Brain microvascular endothelial cell (primary cell): ENCODE measurements around the gene LRRFIP2.
A peak's percentile ranks its signal among the peaks of the same experiment; 100 is the strongest.

Experiments used
- DNase-seq: peaks from one replicate; pipeline ENCODE4 v3.0.0-alpha.2; 2020
- H3K27ac ChIP-seq: fragments of 250-450 bp; sonication (Bioruptor Pico); 2 replicates; pipeline ENCODE4 v1.5.1; 2020; ENCODE audit warnings: mild to moderate bottlenecking, moderate library complexity
- H3K27me3 ChIP-seq: fragments of 250-450 bp; sonication (Bioruptor Pico); replicated peaks from 2 replicates; pipeline ENCODE4 v1.5.1; 2020; ENCODE audit warnings: mild to moderate bottlenecking
- H3K36me3 ChIP-seq: fragments of 250-450 bp; sonication (Bioruptor Pico); replicated peaks from 2 replicates; pipeline ENCODE4 v1.5.1; 2020; ENCODE audit warnings: mild to moderate bottlenecking
- H3K4me3 ChIP-seq: 2 replicates; pipeline ENCODE4 v1.5.1; 2011; ENCODE audit warnings: low read depth, mild to moderate bottlenecking, control low read depth, low read length, moderate library complexity
- in situ Hi-C: cut with HindIII; loops from 2 replicates; pipeline ENCODE4 v1.10.0; 2017; ENCODE audit warnings: low sequenced_read_pairs, low pct_ligation_motif_present
- TF ChIP-seq, protein P1 (sequence below): IDR thresholded peaks from 2 replicates; pipeline ENCODE4 v1.5.1; 2011; ENCODE audit warnings: low read depth, mild to moderate bottlenecking, moderate library complexity, low read length, control low read depth, inconsistent platforms; ENCODE audit errors: missing control alignments

LRRFIP2 gene

GRCh38 chr3:37194533-37194932, 20.2 kb upstream of the LRRFIP2 start:
- in situ Hi-C loops = no loop called here
- H3K4me3 ChIP-seq = no peak overlapping the region
- H3K27me3 ChIP-seq = no peaks in the 10 kb centered on the region
- H3K36me3 ChIP-seq = no peaks in the 10 kb centered on the region
- H3K27ac ChIP-seq = no peak overlapping the region
- no peak for DNase-seq
- TF ChIP-seq, protein P1, sequence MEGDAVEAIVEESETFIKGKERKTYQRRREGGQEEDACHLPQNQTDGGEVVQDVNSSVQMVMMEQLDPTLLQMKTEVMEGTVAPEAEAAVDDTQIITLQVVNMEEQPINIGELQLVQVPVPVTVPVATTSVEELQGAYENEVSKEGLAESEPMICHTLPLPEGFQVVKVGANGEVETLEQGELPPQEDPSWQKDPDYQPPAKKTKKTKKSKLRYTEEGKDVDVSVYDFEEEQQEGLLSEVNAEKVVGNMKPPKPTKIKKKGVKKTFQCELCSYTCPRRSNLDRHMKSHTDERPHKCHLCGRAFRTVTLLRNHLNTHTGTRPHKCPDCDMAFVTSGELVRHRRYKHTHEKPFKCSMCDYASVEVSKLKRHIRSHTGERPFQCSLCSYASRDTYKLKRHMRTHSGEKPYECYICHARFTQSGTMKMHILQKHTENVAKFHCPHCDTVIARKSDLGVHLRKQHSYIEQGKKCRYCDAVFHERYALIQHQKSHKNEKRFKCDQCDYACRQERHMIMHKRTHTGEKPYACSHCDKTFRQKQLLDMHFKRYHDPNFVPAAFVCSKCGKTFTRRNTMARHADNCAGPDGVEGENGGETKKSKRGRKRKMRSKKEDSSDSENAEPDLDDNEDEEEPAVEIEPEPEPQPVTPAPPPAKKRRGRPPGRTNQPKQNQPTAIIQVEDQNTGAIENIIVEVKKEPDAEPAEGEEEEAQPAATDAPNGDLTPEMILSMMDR = no peak

DNA sequence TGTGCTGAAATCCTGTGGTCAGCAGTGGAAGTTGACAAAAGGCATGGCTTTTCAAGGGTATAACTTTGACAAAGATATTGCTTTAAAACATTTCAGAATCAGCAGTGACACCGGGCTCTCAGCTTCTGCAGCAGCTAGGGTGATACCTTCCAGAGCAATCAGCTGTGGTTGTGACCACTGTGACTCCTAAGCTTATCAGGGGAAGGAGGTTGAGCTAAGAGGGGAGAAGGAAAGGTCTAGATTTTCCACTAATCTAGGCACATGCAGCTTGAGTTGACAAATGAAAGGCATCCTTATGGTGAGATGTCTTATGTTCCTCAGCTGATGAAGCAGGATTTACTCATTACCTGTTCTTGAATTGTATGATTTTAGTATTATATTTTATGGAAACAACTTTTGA, 16.3 kb upstream of the LRRFIP2 start:
- TF ChIP-seq, protein P1 = no peak
- Histone ChIP-seq H3K4me3 (no peak overlapping the region), H3K36me3 (no peaks in the 10 kb centered on the region), H3K27ac (no peak overlapping the region), H3K27me3 (no peaks in the 10 kb centered on the region)
- in situ Hi-C loops = no loop called here
- DNase-seq = no peak

DNA sequence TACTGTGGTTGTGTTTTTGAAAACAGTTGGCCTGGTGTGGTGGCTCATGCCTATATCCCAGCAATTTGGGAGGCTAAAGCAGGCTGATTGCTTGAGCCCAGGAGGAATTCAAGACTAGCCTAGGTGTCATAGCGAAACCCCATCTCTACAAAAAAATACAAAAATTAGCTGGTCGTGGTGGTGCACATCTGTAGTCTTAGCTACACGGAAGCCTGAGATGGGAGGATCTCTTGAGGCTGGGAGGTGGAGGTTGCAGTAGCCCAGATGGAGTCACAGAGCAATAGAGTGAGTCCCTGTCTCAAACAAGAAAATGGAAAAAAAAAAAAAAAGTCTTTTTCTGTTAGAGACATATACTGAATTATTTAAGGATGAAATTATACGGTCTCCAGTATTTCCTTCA, 14.7 kb upstream of the LRRFIP2 start:
- in situ Hi-C loops = no loop called here
- no peak overlapping the region for H3K27ac ChIP-seq
- no peaks in the 10 kb centered on the region for H3K27me3 ChIP-seq
- TF ChIP-seq, protein P1 = no peak
- no peaks in the 10 kb centered on the region for H3K36me3 ChIP-seq
- H3K4me3 ChIP-seq = no peak overlapping the region
- no peak for DNase-seq

- H3K27ac ChIP-seq = no peak overlapping the region
- no peak for DNase-seq
Observed at GRCh38 chr3:37183976-37184375, 9.6 kb upstream of the LRRFIP2 start.

DNA sequence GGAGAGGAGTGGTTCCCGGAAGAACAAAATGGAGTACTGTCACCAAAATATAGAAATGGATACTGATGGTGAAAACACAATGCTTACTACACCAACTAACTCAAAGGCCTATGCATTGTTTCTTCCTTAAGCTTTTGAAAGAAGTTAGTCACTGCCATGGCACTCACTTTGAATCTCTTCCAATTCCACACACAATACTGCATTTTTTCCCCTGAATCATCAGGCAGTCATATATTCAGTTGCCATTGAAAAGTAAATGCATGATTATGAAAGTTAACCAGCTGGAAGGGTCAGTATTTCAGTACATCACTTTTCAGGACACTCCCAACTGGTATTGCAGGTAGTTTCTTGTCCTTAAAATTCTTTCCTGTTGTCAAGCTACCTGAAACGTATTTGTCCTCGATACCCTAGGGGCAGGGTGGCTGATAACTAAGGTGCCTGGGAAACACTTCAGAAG, 9.0 kb upstream of the LRRFIP2 start:
- DNase-seq = peak; percentile 82
- Histone ChIP-seq H3K36me3 (no peaks in the 10 kb centered on the region), H3K27me3 (no peaks in the 10 kb centered on the region), H3K27ac (peak overlapping the region; percentile 36), H3K4me3 (no peak overlapping the region)
- TF ChIP-seq, protein P1 = no peak
- in situ Hi-C loops = no loop called here

More at GRCh38 chr3:37183976-37184375, 9.6 kb upstream of the LRRFIP2 start:
- no peaks in the 10 kb centered on the region for H3K36me3 ChIP-seq
- no peaks in the 10 kb centered on the region for H3K27me3 ChIP-seq
- in situ Hi-C loops = no loop called here
- H3K4me3 ChIP-seq = no peak overlapping the region
- TF ChIP-seq, protein P1 = no peak

GRCh38 chr3:37182816-37183215, 8.4 kb upstream of the LRRFIP2 start:
- Histone ChIP-seq H3K27ac (peak overlapping the region; percentile 36), H3K4me3 (no peak overlapping the region), H3K36me3 (no peaks in the 10 kb centered on the region), H3K27me3 (no peaks in the 10 kb centered on the region)
- TF ChIP-seq, protein P1 = no peak
- in situ Hi-C loops = no loop called here
- no peak for DNase-seq
